Mucosa of descending colon (tissue), 3 donors: ENCODE results near the gene TRIP12. TPM values are rescaled to one million over a fixed set of nuclear protein-coding genes. Genes with fewer than 3 reads are reported as not detected.
"Not testable (repeated sequence)": the region's sequence is repeated elsewhere in the genome, so short reads cannot be mapped to it uniquely, and the experiment has no call there.

Source experiments
- ATAC-seq: fragments of 200-7000 bp; cut with Tn5 transposase; one replicate; pipeline ENCODE4 v1.9.1; 2020; ENCODE audit warnings: mild to moderate bottlenecking, moderate library complexity
- DNase-seq, 3 donors: peaks; one replicate each; pipeline ENCODE4 v3.0.0-alpha.2; 2020
- H3K36me3 ChIP-seq: fragments of 200-600 bp; one replicate; pipeline ENCODE4 v1.8.0; 2021; ENCODE audit warnings: low read depth, mild to moderate bottlenecking
- H3K4me1 ChIP-seq: fragments of 200-600 bp; one replicate; pipeline ENCODE4 v1.8.0; 2021; ENCODE audit warnings: low read depth, mild to moderate bottlenecking
- H3K4me3 ChIP-seq: fragments of 200-600 bp; one replicate; pipeline ENCODE4 v1.8.0; 2021; ENCODE audit warnings: mild to moderate bottlenecking
- H3K9me3 ChIP-seq: fragments of 200-600 bp; one replicate; pipeline ENCODE4 v1.8.0; 2021; ENCODE audit warnings: mild to moderate bottlenecking
- intact Hi-C, 2 donors: fragments of 100-400 bp; cut with DNase I in 1 of 2; cut with micrococcal nuclease in 1 of 2; formaldehyde crosslinking; loops; one replicate each; pipeline versions ENCODE4 v1.11.0 to v1.11.1; 2022; cut with DNase I, micrococcal nuclease
- total RNA-seq, 3 donors: library from RNA; stranded (reverse); fragmentation: NEBNext Ultra II Directional in 2 of 3; extraction: Animal tissue kit (Norgen Biotek cat#: 25700) in 2 of 3; gene quantifications; one replicate each; pipeline versions ENCODE4 v1.2.1 to v1.2.4, GENCODE V29; 2021 to 2023
- TF ChIP-seq, protein P1 (sequence below): fragments of 200-600 bp; IDR thresholded peaks from one replicate; pipeline ENCODE4 v1.8.0; 2022; ENCODE audit warnings: antibody characterized with exemption, mild to moderate bottlenecking
- donor health status: DM: no; HTN: no; CAD: no; lungs with moderate emphysema.
- donor health status: DM: no; HTN: no; CAD: no.
- donor health status: DM: no; HTN: yes; CAD: no.

TRIP12 gene
- total RNA-seq, 3 donors from 2014 or later: 196 to 240 (median 202) TPM

DNA sequence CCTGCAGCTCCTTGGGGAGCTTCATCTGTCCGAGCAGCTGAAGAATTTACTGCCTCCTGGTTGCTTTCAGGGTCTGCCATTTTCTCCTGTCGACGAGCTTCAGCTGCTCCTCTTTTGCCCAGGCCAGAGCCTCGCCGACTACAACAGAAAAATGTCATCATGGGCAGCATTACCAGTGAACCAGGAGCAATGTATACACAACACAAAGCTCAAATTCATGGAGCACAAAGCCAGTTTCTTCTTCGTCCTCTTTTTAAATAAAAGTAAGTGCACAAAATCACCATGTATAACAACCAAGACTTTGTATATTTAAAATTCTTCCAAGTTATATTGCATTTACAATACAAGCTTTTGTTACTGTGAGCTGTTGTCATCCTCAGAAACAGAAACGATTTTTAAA lies 85.0 kb downstream of the TRIP12 start:
- intact Hi-C loops: no loop called here
- no peaks in the 10 kb centered on the region for H3K36me3 ChIP-seq
- no peak for ATAC-seq

DNA sequence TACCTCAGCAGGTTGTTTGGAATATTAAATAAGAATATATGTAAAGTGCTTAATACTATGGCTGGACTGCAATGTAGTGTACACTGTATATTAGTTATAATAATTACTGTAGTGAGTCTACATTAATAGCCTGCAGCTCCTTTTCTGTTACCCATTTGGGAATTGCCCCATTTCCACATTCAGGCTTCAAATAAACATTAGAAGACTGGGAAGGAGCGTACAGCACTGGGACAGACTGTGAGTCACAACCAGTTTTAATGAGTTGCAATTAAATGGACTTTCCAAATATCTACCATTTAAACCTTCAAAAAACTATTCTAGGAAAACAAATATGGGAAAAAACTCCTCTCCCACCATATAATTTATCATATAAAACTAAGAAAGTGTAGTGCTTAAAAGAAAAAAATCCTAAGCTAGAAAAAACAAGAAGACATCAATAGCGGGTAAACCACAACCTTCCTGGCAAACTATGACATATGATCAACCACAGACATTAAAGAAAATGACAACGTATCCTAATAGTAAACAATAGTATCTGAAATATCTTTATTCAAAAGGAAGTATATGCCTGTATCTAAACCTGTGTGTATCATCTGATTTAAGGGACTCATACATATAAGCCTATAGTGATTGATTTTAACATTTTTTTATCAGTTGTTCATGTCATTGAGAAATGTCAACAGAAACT lies 86.1 kb downstream of the TRIP12 start:
- Histone ChIP-seq H3K4me1 (peaks cover 8% of the 10 kb centered on the region), H3K36me3 (no peaks in the 10 kb centered on the region)
- intact Hi-C loops: no loop called here

More for the DNA sequence above, 85.0 kb downstream of the TRIP12 start:
- Histone ChIP-seq H3K9me3 (no peaks in the 10 kb centered on the region), H3K4me1 (peaks cover 8% of the 10 kb centered on the region), H3K4me3 (no peak overlapping the region)
- DNase-seq: no peak
- TF ChIP-seq, protein P1, sequence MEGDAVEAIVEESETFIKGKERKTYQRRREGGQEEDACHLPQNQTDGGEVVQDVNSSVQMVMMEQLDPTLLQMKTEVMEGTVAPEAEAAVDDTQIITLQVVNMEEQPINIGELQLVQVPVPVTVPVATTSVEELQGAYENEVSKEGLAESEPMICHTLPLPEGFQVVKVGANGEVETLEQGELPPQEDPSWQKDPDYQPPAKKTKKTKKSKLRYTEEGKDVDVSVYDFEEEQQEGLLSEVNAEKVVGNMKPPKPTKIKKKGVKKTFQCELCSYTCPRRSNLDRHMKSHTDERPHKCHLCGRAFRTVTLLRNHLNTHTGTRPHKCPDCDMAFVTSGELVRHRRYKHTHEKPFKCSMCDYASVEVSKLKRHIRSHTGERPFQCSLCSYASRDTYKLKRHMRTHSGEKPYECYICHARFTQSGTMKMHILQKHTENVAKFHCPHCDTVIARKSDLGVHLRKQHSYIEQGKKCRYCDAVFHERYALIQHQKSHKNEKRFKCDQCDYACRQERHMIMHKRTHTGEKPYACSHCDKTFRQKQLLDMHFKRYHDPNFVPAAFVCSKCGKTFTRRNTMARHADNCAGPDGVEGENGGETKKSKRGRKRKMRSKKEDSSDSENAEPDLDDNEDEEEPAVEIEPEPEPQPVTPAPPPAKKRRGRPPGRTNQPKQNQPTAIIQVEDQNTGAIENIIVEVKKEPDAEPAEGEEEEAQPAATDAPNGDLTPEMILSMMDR: no peak

DNA sequence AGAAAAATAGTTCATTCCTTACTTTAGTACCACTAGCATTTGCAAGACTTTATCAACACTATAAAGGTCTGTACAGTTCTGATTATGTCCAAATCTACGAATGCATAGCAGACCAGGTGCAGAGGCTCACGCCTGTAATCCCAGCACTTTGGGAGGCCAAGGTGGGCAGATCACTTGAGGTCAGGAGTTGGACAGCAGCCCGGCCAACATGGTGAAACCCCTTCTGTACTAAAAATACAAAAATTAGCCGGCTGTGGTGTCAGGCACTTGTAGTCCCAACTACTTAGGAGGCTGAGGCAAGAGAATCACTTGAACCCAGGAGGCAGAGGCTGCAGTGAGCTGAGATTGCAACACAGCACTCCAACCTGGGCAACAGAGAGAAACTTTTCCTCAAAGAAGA lies 87.4 kb downstream of the TRIP12 start:
- H3K4me1 ChIP-seq, H3K4me3 ChIP-seq, ATAC-seq, DNase-seq, H3K36me3 ChIP-seq, H3K9me3 ChIP-seq, intact Hi-C loops: not testable (repeated sequence)

More for the DNA sequence above, 86.1 kb downstream of the TRIP12 start:
- peak; percentile 22 for ATAC-seq
- TF ChIP-seq, protein P1: no peak
- H3K4me3 ChIP-seq: no peak overlapping the region
- DNase-seq: no peak
- H3K9me3 ChIP-seq: no peaks in the 10 kb centered on the region

DNA sequence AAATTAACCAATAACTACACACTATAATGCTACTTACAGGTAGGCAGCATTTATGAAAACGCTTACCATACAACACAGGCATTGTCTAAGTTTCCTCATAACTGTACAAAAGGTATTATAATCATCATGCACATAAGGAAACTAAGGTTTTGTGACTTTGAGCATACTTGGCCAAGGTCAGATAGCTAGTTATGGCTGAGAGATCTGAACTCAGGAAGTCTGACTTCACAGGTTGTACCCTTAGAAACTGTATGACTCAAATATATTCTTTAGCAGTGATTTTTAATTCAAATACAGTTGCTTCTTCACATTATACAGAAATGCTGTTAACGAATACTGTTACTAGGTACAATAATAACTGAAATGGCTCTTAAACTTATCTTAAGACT lies 89.3 kb downstream of the TRIP12 start:
- TF ChIP-seq, protein P1: no peak
- H3K9me3 ChIP-seq: no peaks in the 10 kb centered on the region
- H3K4me1 ChIP-seq: peaks cover 8% of the 10 kb centered on the region
- no peaks in the 10 kb centered on the region for H3K36me3 ChIP-seq
- intact Hi-C loops: no loop called here
- peak; percentile 93 for ATAC-seq
- DNase-seq: no peak
- H3K4me3 ChIP-seq: no peak overlapping the region

DNA sequence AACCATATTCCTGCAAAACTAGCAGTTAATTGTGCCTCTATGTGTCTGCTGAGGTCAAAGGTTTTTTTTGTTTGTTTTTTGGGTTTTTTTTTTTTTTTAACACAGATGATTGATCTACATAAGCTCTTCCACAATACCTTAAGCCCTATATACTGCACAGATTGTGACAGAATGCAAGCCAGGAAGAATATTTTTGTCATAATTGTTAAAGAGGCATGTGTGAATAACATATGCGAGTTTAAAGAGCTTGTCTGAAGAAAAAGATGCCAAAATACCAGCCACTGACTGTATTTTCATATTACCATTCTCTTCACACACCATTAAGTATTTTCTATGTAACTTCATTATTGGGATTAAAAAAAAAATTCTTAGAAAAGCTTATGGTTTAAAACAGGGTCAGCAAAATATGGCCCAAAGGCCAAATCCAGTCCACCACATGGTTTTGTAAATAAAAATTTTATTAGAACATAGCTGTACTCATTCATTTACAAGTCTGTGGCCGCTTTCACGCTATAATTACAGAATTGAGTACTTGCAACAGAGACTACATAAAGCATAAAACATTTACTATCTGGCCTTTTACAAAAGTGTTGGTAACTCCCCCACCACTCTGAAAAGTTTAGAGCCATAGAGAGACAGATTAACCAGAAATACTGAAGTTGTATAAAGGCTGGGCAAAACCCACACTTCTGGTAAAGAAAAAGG lies 89.9 kb downstream of the TRIP12 start:
- TF ChIP-seq, protein P1: no peak
- no peaks in the 10 kb centered on the region for H3K9me3 ChIP-seq
- no peak overlapping the region for H3K4me3 ChIP-seq
- intact Hi-C loops: no loop called here
- DNase-seq: no peak
- no peaks in the 10 kb centered on the region for H3K36me3 ChIP-seq
- H3K4me1 ChIP-seq: peaks cover 8% of the 10 kb centered on the region
- ATAC-seq: no peak

DNA sequence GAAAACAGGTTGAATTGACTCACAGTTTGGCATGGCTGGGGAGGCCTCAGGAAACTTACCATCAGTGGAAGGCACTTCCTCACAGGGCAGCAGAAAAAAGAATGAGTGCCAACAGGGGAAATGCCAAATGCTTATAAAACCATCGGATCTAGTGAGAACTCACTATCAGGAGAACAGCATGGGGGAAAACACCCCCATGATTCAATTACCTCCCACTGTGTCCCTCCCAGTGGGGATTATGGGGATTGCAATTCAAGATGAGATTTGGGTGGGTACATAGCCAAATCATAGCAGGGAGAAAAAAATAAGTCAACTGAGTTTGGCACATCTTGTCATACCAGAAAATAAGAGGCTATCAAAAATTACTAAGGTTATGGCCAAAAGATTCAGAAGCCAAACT lies 96.3 kb downstream of the TRIP12 start:
- Histone ChIP-seq H3K9me3 (no peaks in the 10 kb centered on the region), H3K4me1 (no peaks in the 10 kb centered on the region), H3K36me3 (no peaks in the 10 kb centered on the region), H3K4me3 (no peak overlapping the region)
- TF ChIP-seq, protein P1: no peak
- intact Hi-C loops: no loop called here
- ATAC-seq (no peak), DNase-seq (no peak)
